NCI-H748 treated with DMSO at 0.1 percent for 48 hours (cell line): Measurements from ENCODE around the gene OR5K2.

Experiments
- DNase-seq: peaks from one replicate; lab custom pipeline; 2025; lab: John Stamatoyannopoulos, UW

OR5K2 gene

DNA sequence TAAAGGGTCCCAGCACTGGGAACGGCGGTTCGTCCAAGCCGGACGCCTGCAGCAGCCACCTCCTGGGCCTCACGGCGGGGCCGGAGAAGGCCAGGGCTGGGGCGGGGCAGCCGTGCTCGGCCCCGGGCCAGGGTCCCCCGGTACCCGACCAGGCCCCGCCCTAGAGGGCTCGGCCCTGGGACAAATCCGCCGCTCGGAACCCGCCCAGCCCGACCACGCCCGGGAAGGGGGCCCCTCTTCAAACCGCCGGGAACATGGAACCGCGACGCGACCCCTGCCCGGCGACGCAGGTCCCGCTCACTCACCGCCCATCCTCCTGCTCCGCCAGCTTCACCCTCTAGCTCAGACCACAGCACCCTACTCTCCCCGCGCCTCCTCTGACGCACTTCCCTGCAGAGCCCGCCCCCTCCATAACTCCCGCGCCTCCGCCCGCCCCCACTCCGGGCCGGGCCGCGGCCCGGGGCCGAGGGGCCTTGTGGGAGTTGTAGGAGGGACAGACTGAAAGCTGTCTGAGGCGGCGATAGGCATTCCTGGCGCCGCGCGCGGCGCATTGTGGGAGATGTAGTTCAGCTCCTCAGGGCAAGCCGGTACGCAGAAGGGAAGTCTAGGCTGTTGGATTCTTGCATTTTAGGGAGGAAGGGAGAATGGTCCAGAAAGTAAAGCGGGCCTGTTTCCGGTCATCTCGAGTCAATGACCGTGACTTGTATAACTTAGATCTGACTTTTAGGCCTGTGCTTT lies 25.2 kb downstream of the OR5K2 start, which contains the start of gene CLDND1:
TSS of gene CLDND1 (minus strand) at position 359 of the 738 bp plus-strand sequence. CDS start 1,478 bp downstream, outside the sequence.
- DNase-seq: peak; percentile 73

- DNase-seq: no peak
Observed at GRCh38 chr3:98525494-98525893, 28.0 kb downstream of the OR5K2 start.

GRCh38 chr3:98528474-98529346 lies 31.2 kb downstream of the OR5K2 start:
- no peak for DNase-seq

DNA sequence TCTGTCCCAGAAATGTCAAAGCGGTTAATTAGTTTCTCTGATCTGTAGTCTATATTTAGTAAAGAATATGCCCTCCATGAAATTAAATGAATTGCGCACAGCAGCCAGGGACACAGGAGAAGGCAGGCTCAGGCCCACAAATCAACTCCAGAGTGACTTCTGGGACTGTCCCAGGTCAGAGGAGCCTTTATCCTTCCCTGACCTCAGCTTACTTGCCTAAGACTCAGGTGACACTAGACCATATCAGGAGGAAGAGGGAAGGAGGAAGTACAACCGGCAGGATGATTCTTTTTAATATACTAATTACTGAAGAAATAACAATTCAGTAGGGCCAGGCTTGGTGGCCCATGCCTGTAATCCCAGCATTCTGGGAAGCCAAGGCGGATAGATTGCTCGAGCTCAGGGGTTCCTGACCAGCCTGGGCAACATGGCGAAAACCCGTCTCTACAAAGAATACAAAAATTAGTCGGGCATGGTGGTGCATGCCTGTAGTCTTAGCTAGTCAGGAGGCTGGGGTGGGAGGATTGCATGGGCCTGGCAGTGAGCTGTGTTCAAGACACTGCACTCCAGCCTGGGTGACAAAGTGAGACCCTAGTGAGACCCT lies 32.5 kb downstream of the OR5K2 start:
- DNase-seq: no peak

DNA sequence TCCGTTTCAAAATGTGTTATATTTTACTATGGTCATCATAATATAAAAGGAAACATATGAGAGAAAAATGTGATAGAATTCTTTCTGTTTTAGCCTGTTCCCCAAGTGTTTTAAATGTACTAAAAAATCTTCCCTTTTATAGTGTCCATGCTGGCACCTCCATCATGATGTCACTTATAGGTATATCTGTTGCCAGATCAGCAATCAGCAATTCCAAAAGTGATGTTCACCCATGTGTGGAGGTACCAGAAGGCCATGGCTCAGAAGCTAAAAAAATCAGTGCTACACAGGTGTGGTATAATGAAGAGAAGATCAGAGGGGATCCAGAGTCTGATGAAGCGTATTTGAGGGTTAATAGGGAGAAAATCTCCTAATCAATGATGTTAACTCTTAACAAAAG lies 33.2 kb downstream of the OR5K2 start:
- no peak for DNase-seq

DNA sequence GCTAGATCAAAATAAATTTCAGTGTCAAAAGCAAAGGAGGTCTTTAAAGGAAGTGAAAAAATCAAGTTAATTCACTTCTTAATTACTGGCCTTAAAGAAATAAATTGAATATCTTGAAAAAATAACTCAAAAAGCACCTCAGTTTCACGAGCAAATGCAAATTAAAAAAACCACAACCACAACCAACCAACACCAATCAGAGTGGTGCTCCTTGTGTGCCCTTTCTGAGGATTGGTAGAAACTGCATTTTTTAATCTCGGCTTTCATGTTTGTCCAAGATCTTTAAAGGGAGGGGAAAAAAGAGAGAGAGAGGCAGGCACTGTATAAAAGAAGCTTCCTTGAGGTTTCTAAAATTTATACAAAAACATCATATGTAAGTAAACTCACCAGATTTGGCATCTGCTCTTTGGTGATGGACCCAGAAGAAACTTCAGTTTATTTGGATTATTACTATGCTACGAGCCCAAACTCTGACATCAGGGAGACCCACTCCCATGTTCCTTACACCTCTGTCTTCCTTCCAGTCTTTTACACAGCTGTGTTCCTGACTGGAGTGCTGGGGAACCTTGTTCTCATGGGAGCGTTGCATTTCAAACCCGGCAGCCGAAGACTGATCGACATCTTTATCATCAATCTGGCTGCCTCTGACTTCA lies 34.3 kb downstream of the OR5K2 start, which contains the start of gene GPR15:
TSS of gene GPR15 (plus strand) at position 357 of the 653 bp plus-strand sequence. CDS start at position 413, 56 bp downstream.
- DNase-seq: no peak

- DNase-seq: no peak
Observed at GRCh38 chr3:98532275-98532637, 34.8 kb downstream of the OR5K2 start.

- no peak for DNase-seq
Observed at GRCh38 chr3:98532709-98533571, 35.5 kb downstream of the OR5K2 start.

GRCh38 chr3:98534168-98534567 lies 36.7 kb downstream of the OR5K2 start:
- DNase-seq: no peak

GRCh38 chr3:98534734-98535133 lies 37.3 kb downstream of the OR5K2 start:
- no peak for DNase-seq

DNA sequence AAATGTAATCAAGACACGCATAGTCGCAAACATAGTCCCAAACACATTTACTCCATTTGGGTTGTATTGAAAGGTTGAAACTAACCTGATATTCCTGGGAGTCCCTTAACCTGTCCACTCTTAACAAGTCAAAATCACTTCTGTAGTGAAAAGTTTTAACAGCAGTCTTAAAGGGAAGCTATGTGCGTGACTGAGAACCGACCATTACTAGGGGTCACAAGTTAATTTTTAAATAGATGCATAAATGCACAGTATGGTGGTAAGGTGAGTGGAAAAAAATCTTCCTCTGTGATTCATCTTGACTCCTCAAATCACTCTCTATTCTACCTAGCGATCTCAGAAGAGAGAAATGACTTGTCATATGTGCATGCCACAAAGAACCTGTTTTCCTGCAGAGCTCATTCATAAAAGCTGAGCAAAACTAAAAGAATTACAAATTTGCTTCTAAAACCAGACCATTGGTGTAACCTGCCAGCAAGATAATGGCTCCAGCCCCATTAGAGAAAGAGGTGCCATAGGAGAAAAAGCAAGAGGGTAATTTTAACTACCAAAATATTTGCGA lies 39.1 kb downstream of the OR5K2 start:
- DNase-seq: no peak

GRCh38 chr3:98540346-98540745 lies 42.9 kb downstream of the OR5K2 start:
- no peak for DNase-seq

GRCh38 chr3:98541695-98542094 lies 44.2 kb downstream of the OR5K2 start:
- DNase-seq: no peak

DNA sequence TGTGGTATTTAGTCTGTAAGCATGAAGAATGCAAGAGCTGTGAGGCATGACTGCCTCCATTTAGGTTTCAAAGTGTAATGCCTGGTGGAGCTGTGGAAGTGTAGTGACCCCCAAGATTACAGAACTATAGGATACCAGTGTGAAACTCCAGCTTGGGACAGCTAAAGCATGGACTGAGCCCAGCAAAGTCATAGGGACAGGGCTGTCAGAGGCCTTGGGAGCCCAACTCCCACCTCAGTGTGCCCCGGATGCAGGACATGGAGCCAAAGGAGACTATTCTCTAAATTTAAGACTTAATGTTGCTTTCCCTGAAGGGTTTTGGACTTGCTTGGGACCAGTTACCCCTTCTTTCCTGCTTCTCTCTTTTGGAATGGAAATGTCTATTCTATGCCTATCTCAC lies 45.1 kb downstream of the OR5K2 start:
- DNase-seq: no peak

DNA sequence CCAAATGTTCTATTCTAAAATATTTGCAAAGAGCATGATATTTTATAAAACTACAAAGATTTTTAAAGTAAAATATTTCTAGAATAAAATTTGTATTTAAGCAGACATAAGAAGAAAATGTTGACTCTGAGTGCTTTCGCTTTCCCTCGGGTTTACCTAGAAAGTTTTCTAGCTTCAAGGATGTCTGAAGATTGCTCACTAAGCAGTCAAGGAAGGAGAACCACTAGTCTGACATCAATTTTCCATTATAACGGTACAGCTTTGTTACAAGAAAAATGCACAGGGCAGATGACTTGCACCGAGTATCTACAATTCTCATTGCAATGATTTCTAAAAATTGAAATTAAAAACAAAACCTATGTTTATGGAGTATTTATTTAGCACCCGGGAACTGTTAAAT lies 48.5 kb downstream of the OR5K2 start:
- DNase-seq: no peak
